ENCODE data around the gene MAML2.

DNA sequence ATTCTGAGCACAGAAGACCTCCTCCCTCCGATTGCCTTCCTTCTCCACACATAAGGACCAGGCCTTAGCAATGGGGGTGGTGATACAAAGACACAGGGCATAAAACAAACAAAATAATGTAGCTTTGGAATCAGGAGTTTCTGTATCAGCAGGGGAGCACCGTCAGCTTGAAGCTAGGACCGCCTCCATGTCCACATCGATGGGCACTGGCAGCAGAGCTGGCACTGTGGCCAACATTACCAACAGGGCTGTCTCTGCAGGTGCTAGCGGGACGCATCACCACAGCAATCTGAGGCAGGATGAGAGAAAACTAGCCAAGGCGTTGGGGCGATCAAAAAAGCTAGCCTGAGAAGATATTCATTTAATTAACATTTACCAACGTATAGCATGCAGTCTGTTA is 201.4 kb downstream of the MAML2 start:
- TF ChIP-seq, protein P1, sequence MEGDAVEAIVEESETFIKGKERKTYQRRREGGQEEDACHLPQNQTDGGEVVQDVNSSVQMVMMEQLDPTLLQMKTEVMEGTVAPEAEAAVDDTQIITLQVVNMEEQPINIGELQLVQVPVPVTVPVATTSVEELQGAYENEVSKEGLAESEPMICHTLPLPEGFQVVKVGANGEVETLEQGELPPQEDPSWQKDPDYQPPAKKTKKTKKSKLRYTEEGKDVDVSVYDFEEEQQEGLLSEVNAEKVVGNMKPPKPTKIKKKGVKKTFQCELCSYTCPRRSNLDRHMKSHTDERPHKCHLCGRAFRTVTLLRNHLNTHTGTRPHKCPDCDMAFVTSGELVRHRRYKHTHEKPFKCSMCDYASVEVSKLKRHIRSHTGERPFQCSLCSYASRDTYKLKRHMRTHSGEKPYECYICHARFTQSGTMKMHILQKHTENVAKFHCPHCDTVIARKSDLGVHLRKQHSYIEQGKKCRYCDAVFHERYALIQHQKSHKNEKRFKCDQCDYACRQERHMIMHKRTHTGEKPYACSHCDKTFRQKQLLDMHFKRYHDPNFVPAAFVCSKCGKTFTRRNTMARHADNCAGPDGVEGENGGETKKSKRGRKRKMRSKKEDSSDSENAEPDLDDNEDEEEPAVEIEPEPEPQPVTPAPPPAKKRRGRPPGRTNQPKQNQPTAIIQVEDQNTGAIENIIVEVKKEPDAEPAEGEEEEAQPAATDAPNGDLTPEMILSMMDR (IDR thresholded peaks at IDR 0.05 in 8 of 11, conservative IDR thresholded peaks at IDR 0.05 in 3 of 11), result no peak
- TF ChIP-seq POLR2A (IDR thresholded peaks at IDR 0.05), result no peak

Measured in spleen (tissue), 7 donors.